GM12878 (cell line): ENCODE measurements around the gene KCNMB2.

Source experiments
- EZH2 ChIP-seq: IDR thresholded peaks from 2 replicates; pipeline ENCODE4 v1.6.1; 2012; ENCODE audit warnings: low read depth, mild to moderate bottlenecking, control low read depth, inconsistent platforms, low read length, borderline replicate concordance; ENCODE audit not compliant: control insufficient read depth
- POLR2A ChIP-seq: IDR thresholded peaks from 2 replicates; pipeline ENCODE4 v1.6.1; 2011; ENCODE audit warnings: low read depth, mild to moderate bottlenecking, low read length
- POLR2AphosphoS5 ChIP-seq: IDR thresholded peaks from 2 replicates; pipeline ENCODE4 v1.6.1; 2011; ENCODE audit warnings: mild to moderate bottlenecking, low read length, inconsistent platforms
- RELA ChIP-seq: fragments of 450-650 bp; IDR thresholded peaks from 2 replicates; pipeline ENCODE4 v1.8.0; 2014; ENCODE audit warnings: borderline replicate concordance; ENCODE audit not compliant: partially characterized antibody
- RFX5 ChIP-seq: IDR thresholded peaks from 2 replicates; pipeline ENCODE4 v1.6.1; 2011; ENCODE audit warnings: low read depth, low read length, improper control_type of control experiment
- SMAD1 ChIP-seq: fragments of 450-650 bp; IDR thresholded peaks from 2 replicates; pipeline ENCODE4 v1.6.1; 2018; ENCODE audit warnings: mild to moderate bottlenecking, low read depth; ENCODE audit not compliant: partially characterized antibody
- SUZ12 ChIP-seq: fragments of 200-600 bp; sonication (generic); IDR thresholded peaks from one replicate; pipeline ENCODE4 v1.6.1; 2018; ENCODE audit warnings: antibody characterized with exemption, mild to moderate bottlenecking; ENCODE audit not compliant: unreplicated experiment
- ZNF274 ChIP-seq: IDR thresholded peaks from one replicate; pipeline ENCODE4 v1.8.0; 2011; ENCODE audit not compliant: insufficient read length, insufficient read depth
- TF ChIP-seq, protein P1 (sequence below), 3 experiments: IDR thresholded peaks in 2 of 3; conservative IDR thresholded peaks in 1 of 3; 2 replicates each; pipeline ENCODE4 v1.5.1; 2011; ENCODE audit warnings: low read depth in 3 of 3, low read length in 3 of 3, mild to moderate bottlenecking in 3 of 3, control low read depth in 2 of 3, moderate library complexity in 2 of 3, inconsistent platforms in 1 of 3, mixed read lengths in 1 of 3; ENCODE audit not compliant: control insufficient read depth in 2 of 3, insufficient read depth in 1 of 3; ENCODE audit errors: extremely low read depth in 1 of 3
- TF ChIP-seq, protein P2 (sequence below): IDR thresholded peaks from 2 replicates; pipeline ENCODE4 v1.6.1; 2012; ENCODE audit warnings: mild to moderate bottlenecking, low read depth, low read length

DNA sequence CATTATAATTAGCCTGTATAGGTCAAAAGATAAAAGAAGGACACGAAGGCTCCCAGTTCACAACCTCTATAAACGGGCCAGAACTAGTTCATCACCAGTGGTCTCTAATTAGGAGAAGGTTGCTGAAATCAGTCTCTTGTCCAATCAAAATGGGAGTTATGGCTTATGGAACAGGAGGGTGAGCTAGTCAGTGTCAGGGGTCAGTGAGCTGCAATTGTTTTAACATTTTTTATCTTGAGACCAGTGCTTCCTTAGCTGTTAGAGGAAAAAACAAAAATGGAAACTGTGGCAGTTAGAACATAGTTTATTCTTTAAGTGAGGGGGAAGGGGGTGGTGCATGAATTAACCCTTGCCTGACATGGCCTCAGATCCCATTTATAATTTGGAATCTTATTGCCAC is 141.7 kb downstream of the KCNMB2 start:
- TF ChIP-seq, protein P1, sequence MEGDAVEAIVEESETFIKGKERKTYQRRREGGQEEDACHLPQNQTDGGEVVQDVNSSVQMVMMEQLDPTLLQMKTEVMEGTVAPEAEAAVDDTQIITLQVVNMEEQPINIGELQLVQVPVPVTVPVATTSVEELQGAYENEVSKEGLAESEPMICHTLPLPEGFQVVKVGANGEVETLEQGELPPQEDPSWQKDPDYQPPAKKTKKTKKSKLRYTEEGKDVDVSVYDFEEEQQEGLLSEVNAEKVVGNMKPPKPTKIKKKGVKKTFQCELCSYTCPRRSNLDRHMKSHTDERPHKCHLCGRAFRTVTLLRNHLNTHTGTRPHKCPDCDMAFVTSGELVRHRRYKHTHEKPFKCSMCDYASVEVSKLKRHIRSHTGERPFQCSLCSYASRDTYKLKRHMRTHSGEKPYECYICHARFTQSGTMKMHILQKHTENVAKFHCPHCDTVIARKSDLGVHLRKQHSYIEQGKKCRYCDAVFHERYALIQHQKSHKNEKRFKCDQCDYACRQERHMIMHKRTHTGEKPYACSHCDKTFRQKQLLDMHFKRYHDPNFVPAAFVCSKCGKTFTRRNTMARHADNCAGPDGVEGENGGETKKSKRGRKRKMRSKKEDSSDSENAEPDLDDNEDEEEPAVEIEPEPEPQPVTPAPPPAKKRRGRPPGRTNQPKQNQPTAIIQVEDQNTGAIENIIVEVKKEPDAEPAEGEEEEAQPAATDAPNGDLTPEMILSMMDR (IDR thresholded peaks at IDR 0.05 in 2 of 3, conservative IDR thresholded peaks at IDR 0.05 in 1 of 3; ENCODE audit: control insufficient read depth in 2 of 3, extremely low read depth in 1 of 3, insufficient read depth in 1 of 3, low read depth in 3 of 3, low read length in 3 of 3) = no peak
- TF ChIP-seq EZH2 (no peak), ZNF274 (no peak), RELA (no peak), RFX5 (no peak), POLR2AphosphoS5 (no peak), SMAD1 (no peak), SUZ12 (no peak), POLR2A (no peak)
- TF ChIP-seq, protein P2, sequence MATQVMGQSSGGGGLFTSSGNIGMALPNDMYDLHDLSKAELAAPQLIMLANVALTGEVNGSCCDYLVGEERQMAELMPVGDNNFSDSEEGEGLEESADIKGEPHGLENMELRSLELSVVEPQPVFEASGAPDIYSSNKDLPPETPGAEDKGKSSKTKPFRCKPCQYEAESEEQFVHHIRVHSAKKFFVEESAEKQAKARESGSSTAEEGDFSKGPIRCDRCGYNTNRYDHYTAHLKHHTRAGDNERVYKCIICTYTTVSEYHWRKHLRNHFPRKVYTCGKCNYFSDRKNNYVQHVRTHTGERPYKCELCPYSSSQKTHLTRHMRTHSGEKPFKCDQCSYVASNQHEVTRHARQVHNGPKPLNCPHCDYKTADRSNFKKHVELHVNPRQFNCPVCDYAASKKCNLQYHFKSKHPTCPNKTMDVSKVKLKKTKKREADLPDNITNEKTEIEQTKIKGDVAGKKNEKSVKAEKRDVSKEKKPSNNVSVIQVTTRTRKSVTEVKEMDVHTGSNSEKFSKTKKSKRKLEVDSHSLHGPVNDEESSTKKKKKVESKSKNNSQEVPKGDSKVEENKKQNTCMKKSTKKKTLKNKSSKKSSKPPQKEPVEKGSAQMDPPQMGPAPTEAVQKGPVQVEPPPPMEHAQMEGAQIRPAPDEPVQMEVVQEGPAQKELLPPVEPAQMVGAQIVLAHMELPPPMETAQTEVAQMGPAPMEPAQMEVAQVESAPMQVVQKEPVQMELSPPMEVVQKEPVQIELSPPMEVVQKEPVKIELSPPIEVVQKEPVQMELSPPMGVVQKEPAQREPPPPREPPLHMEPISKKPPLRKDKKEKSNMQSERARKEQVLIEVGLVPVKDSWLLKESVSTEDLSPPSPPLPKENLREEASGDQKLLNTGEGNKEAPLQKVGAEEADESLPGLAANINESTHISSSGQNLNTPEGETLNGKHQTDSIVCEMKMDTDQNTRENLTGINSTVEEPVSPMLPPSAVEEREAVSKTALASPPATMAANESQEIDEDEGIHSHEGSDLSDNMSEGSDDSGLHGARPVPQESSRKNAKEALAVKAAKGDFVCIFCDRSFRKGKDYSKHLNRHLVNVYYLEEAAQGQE = no peak
